H1 (cell line): ENCODE data around the gene CASZ1. TPM values are rescaled to one million over a fixed set of nuclear protein-coding genes. Genes with fewer than 3 reads are reported as not detected.

ENCODE experiments used
- CTCF ChIA-PET: fragments of 300-600 bp; sonication (Branson Sonifier 250); formaldehyde crosslinking; loops from one replicate; lab custom pipeline; 2021; ENCODE audit not compliant: partially characterized antibody; lab: Charles Lee
- POLR2A ChIA-PET: fragments of 300-600 bp; sonication (Branson Sonifier 250); formaldehyde crosslinking; loops from one replicate; lab custom pipeline; 2021; ENCODE audit warnings: inconsistent platforms; ENCODE audit not compliant: partially characterized antibody; lab: Charles Lee
- DNase-seq, 2 experiments: peaks; one replicate each; pipeline versions ENCODE4 v3.0.0 to v3.0.0-alpha.2; 2010 to 2022; ENCODE audit warnings: low spot score in 2 of 2, low read depth in 1 of 2, mixed read lengths in 1 of 2
- FAIRE-seq: peaks from 2 replicates; lab custom pipeline; 2011; peaks lifted over from hg19 to GRCh38; lab: Jason Lieb, UNC
- H2AFZ ChIP-seq: 2 replicates; pipeline ENCODE4 v1.8.1; 2012; ENCODE audit warnings: low read length, inconsistent platforms
- H2AK5ac ChIP-seq: 2 replicates; pipeline ENCODE4 v1.6.1; 2013; ENCODE audit warnings: low read depth, low read length
- H2BK120ac ChIP-seq: replicated peaks from 2 replicates; pipeline ENCODE3; 2013; ENCODE audit warnings: low read depth, low read length, inconsistent platforms
- H2BK12ac ChIP-seq: 2 replicates; pipeline ENCODE4 v1.6.1; 2013; ENCODE audit warnings: low read depth, low read length
- H2BK15ac ChIP-seq: 2 replicates; pipeline ENCODE4 v1.6.1; 2013; ENCODE audit warnings: low read length
- H2BK20ac ChIP-seq: 2 replicates; pipeline ENCODE4 v1.6.1; 2013; ENCODE audit warnings: low read length
- H2BK5ac ChIP-seq: 2 replicates; pipeline ENCODE4 v1.6.1; 2013; ENCODE audit warnings: low read depth, low read length
- H3K14ac ChIP-seq: 2 replicates; pipeline ENCODE4 v1.6.1; 2013; ENCODE audit warnings: inconsistent platforms; ENCODE audit not compliant: insufficient read length
- H3K18ac ChIP-seq: 2 replicates; pipeline ENCODE4 v1.6.1; 2013; ENCODE audit warnings: low read length; ENCODE audit errors: extremely low read depth
- H3K23ac ChIP-seq: 2 replicates; pipeline ENCODE4 v1.6.1; 2013; ENCODE audit warnings: inconsistent platforms; ENCODE audit not compliant: insufficient read length
- H3K23me2 ChIP-seq: 2 replicates; pipeline ENCODE4 v1.6.1; 2013; ENCODE audit warnings: low read depth, low read length
- H3K27ac ChIP-seq: 2 replicates; pipeline ENCODE4 v1.6.1; 2011; ENCODE audit warnings: low read depth, low read length, inconsistent platforms
- H3K27me3 ChIP-seq, 4 experiments: replicated peaks in 1 of 4; 1 replicate in 1 of 4; 2 replicates in 3 of 4; pipeline versions ENCODE4 v1.6.1 to v1.8.1; 2011 to 2013; ENCODE audit warnings: low read length in 3 of 4, mild to moderate bottlenecking in 3 of 4, inconsistent platforms in 2 of 4, mixed read lengths in 2 of 4, moderate library complexity in 1 of 4; ENCODE audit not compliant: control insufficient read depth in 3 of 4, insufficient read depth in 3 of 4; ENCODE audit errors: extremely low read depth in 1 of 4
- H3K36me3 ChIP-seq, 4 experiments: 2 replicates each; pipeline versions ENCODE4 v1.6.1 to v1.8.1; 2011 to 2013; ENCODE audit warnings: mild to moderate bottlenecking in 4 of 4, low read length in 3 of 4, moderate library complexity in 2 of 4, control low read depth in 1 of 4, inconsistent platforms in 1 of 4; ENCODE audit not compliant: insufficient read depth in 4 of 4, control insufficient read depth in 2 of 4
- H3K4ac ChIP-seq: replicated peaks from 2 replicates; pipeline ENCODE3; 2013; ENCODE audit warnings: low read length, low read depth, mixed read lengths, inconsistent platforms; ENCODE audit not compliant: insufficient read length
- H3K4me1 ChIP-seq, 4 experiments: replicated peaks in 1 of 4; 1 replicate in 1 of 4; 2 replicates in 3 of 4; pipeline versions ENCODE4 v1.6.1 to v1.8.1; 2011 to 2013; ENCODE audit warnings: low read length in 3 of 4, inconsistent platforms in 2 of 4, mixed read lengths in 1 of 4; ENCODE audit not compliant: insufficient read depth in 4 of 4, control insufficient read depth in 3 of 4
- H3K4me2 ChIP-seq, 2 experiments: 2 replicates each; pipeline versions ENCODE4 v1.6.1 to v1.8.1; 2011 to 2013; ENCODE audit warnings: low read depth in 2 of 2, low read length in 2 of 2, control low read depth in 1 of 2, inconsistent platforms in 1 of 2, mild to moderate bottlenecking in 1 of 2; ENCODE audit not compliant: insufficient read depth in 1 of 2
- H3K4me3 ChIP-seq, 4 experiments: fragments of 200-600, 300-600 bp in 1 of 4; sonication (generic), shearing (Covaris generic), sonication (Bioruptor Twin) in 1 of 4; 2 replicates each; pipeline versions ENCODE4 v1.5.1 to v1.8.1; 2011 to 2016; ENCODE audit warnings: low read length in 4 of 4, low read depth in 3 of 4, control low read depth in 2 of 4, inconsistent platforms in 2 of 4, mild to moderate bottlenecking in 2 of 4, mixed read lengths in 1 of 4, moderate library complexity in 1 of 4; ENCODE audit not compliant: insufficient read depth in 2 of 4; ENCODE audit errors: extremely low read depth in 1 of 4
- H3K56ac ChIP-seq: replicated peaks from 2 replicates; pipeline ENCODE3; 2013; ENCODE audit warnings: low read depth, mild to moderate bottlenecking, mixed read lengths, low read length, inconsistent platforms; ENCODE audit not compliant: insufficient read length
- H3K79me1 ChIP-seq: 2 replicates; pipeline ENCODE4 v1.6.1; 2013; ENCODE audit warnings: low read depth, low read length, control low read depth
- H3K79me2 ChIP-seq, 2 experiments: 2 replicates each; pipeline versions ENCODE4 v1.6.1 to v1.8.1; 2012 to 2013; ENCODE audit warnings: low read length in 2 of 2, mild to moderate bottlenecking in 2 of 2, inconsistent platforms in 1 of 2; ENCODE audit not compliant: insufficient read depth in 2 of 2, control insufficient read depth in 1 of 2
- H3K9ac ChIP-seq, 4 experiments: replicated peaks in 1 of 4; 1 replicate in 1 of 4; 2 replicates in 3 of 4; pipeline versions ENCODE4 v1.6.1 to v1.8.1; 2011 to 2013; ENCODE audit warnings: low read depth in 3 of 4, low read length in 3 of 4, control low read depth in 2 of 4, mild to moderate bottlenecking in 2 of 4, moderate library complexity in 2 of 4, inconsistent platforms in 1 of 4; ENCODE audit errors: extremely low read depth in 1 of 4
- H3K9me3 ChIP-seq, 2 experiments: 2 replicates each; pipeline versions ENCODE4 v1.6.1 to v1.8.1; 2012 to 2013; ENCODE audit warnings: mild to moderate bottlenecking in 2 of 2, moderate library complexity in 2 of 2, control low read depth in 1 of 2, inconsistent platforms in 1 of 2, low read depth in 1 of 2, low read length in 1 of 2, mixed read lengths in 1 of 2; ENCODE audit not compliant: insufficient read depth in 2 of 2
- H4K20me1 ChIP-seq, 2 experiments: replicated peaks in 1 of 2; 2 replicates each; pipeline versions ENCODE3 to v1.8.1; 2011 to 2013; ENCODE audit warnings: inconsistent platforms in 2 of 2, low read length in 2 of 2, mild to moderate bottlenecking in 1 of 2; ENCODE audit not compliant: insufficient read depth in 2 of 2, control insufficient read depth in 1 of 2
- H4K5ac ChIP-seq: 2 replicates; pipeline ENCODE4 v1.6.1; 2013; ENCODE audit warnings: low read length, low read depth, mixed read lengths, inconsistent platforms; ENCODE audit not compliant: insufficient read length
- H4K8ac ChIP-seq: 2 replicates; pipeline ENCODE4 v1.8.0; 2013; ENCODE audit warnings: mild to moderate bottlenecking, moderate library complexity, low read length, inconsistent platforms; ENCODE audit not compliant: insufficient read depth; ENCODE audit errors: extremely low read depth
- H4K91ac ChIP-seq: replicated peaks from 2 replicates; pipeline ENCODE3; 2013; ENCODE audit warnings: low read length, mixed read lengths, inconsistent platforms; ENCODE audit not compliant: insufficient read length
- CHD1 ChIP-seq: IDR thresholded peaks from 2 replicates; pipeline ENCODE4 v1.6.1; 2012; ENCODE audit warnings: low read depth, low read length, improper control_type of control experiment
- CTBP2 ChIP-seq: IDR thresholded peaks from 2 replicates; pipeline ENCODE4 v1.7.0; 2011; ENCODE audit warnings: borderline replicate concordance, mild to moderate bottlenecking, moderate library complexity, mixed read lengths, low read length; ENCODE audit not compliant: insufficient read depth, insufficient read length
- EZH2 ChIP-seq: fragments of 200-600 bp; sonication (generic); IDR thresholded peaks from 2 replicates; pipeline ENCODE4 v1.7.1; 2012; ENCODE audit warnings: low read depth, mild to moderate bottlenecking, moderate library complexity, low read length, inconsistent platforms; ENCODE audit not compliant: severe bottlenecking
- RNF2 ChIP-seq: fragments of 200-900, 300-1000 bp; sonication (generic); IDR thresholded peaks from 2 replicates; pipeline ENCODE4 v1.7.1; 2016; ENCODE audit warnings: borderline replicate concordance, low read depth, mild to moderate bottlenecking, antibody characterized with exemption, low read length; ENCODE audit not compliant: poor library complexity, severe bottlenecking; ENCODE audit errors: missing control alignments
- SIX5 ChIP-seq: IDR thresholded peaks from 2 replicates; pipeline ENCODE4 v1.6.1; 2011; ENCODE audit warnings: mild to moderate bottlenecking, low read depth, low read length
- SP1 ChIP-seq: IDR thresholded peaks from 2 replicates; pipeline ENCODE4 v1.6.1; 2011; ENCODE audit warnings: low read depth, low read length
- TBP ChIP-seq: IDR thresholded peaks from 2 replicates; pipeline ENCODE4 v1.6.1; 2011; ENCODE audit warnings: low read depth, low read length, improper control_type of control experiment
- WGBS, 2 experiments: shearing (Covaris generic) in 1 of 2; methylation state at CpG; one replicate each; pipeline versions ENCODE4 v1.1.6 to v1.1.7; 2013 to 2015; ENCODE audit warnings: low lambda C conversion rate in 2 of 2, mixed read lengths in 2 of 2, inconsistent platforms in 1 of 2, low coverage in 1 of 2, missing lambda C conversion rate in 1 of 2; ENCODE audit not compliant: insufficient replicate concordance in 2 of 2, insufficient coverage in 1 of 2, insufficient read length in 1 of 2; ENCODE audit errors: extremely low coverage in 1 of 2, missing lambda C conversion rate in 1 of 2; 5-methylcytosine and 5-hydroxymethylcytosine counted together
- polyA plus RNA-seq, 7 experiments: library from polyadenylated mRNA; depleted of rRNA in 3 of 7; stranded (reverse) in 5 of 7; unstranded in 2 of 7; fragments of >200 nt in 5 of 7; fragments of 200-250 nt in 2 of 7; gene quantifications; 1 replicate in 5 of 7; 2 replicates in 1 of 7; 4 replicates in 1 of 7; pipeline versions ENCODE4 v1.2.1 to v1.2.3, GENCODE V29; 2011 to 2013; ENCODE audit warnings: missing spikeins in 2 of 7, mixed read lengths in 2 of 7
- total RNA-seq: library from RNA; stranded (reverse); fragmentation: NEBNext Ultra II Directional; extraction: Animal tissue kit (Norgen Biotek cat#: 25700); gene quantifications from 2 replicates; pipeline ENCODE4 v1.2.1, GENCODE V29; 2021

Gene CASZ1
- total and polyA plus RNA-seq, 2 of the 8 experiments (the other 6 are each of a cell fraction or from before 2014, with no cell fraction given): 4.4 to 7.7 TPM

- Histone ChIP-seq H3K56ac (no peak overlapping the region), H2BK12ac (no peak overlapping the region; the same call in 1 of the 2 replicates), H2AFZ (no peak overlapping the region), H3K27ac (no peak overlapping the region), H4K91ac (peak overlapping the region; percentile 81), H3K27me3 (peaks cover 0 to 20% (median 15%) of the 10 kb centered on the region in 4 experiments; a peak in 3 of 7 replicates), H4K8ac (peak overlapping the region; percentile 38; the same call in 1 of the 2 replicates), H2BK5ac (no peak overlapping the region), H2BK15ac (peak overlapping the region; percentile 40; the same call in 1 of the 2 replicates), H3K79me1 (no peaks in the 10 kb centered on the region), H3K4ac (peak overlapping the region; percentile 93), H3K23ac (no peak overlapping the region), H3K23me2 (no peaks in the 10 kb centered on the region; the same call in 1 of the 2 replicates), H3K79me2 (no peaks in the 10 kb centered on the region), H3K4me1 (peaks cover 0 to 25% (median 14%) of the 10 kb centered on the region in 4 experiments; a peak in 6 of 7 replicates), H3K14ac (no peak overlapping the region), H4K20me1 (peaks cover 0 to 8% of the 10 kb centered on the region in 2 experiments), H2BK20ac (no peak overlapping the region), H3K4me3 (no peak overlapping the region), H3K9ac (no peak overlapping the region), H3K9me3 (no peaks in the 10 kb centered on the region), H2BK120ac (no peak overlapping the region), H3K36me3 (no peaks in the 10 kb centered on the region; a peak in 1 of 8 replicates), H3K18ac (no peak overlapping the region; the same call in 1 of the 2 replicates), H4K5ac (no peak overlapping the region), H3K4me2 (no peak overlapping the region), H2AK5ac (no peak overlapping the region)
- DNase-seq: no peak
- ChIA-PET CTCF (interaction anchor here (0.6 to 1.5 kb wide), 6 partner anchors 19 to 152 kb away, joined by 3 to 4 read pairs (median 3); no protein-coding TSS in a partner anchor), POLR2A (interaction anchor here (1.1 to 1.6 kb wide), 2 partner anchors 12 to 36 kb away, joined by 3 read pairs; no protein-coding TSS in a partner anchor)
- no peak for FAIRE-seq
- WGBS, 2 experiments: 91% methylated on average over 38 of the region's 38 CpGs; no CpG with 5 or more reads in 1 of the 2 experiments
- TF ChIP-seq SP1: no peak
- no peak for TF ChIP-seq RNF2
- no peak for TF ChIP-seq EZH2
- no peak for TF ChIP-seq CTBP2
- no peak for TF ChIP-seq SIX5
- TF ChIP-seq TBP: no peak
- TF ChIP-seq CHD1: no peak
Measured at GRCh38 chr1:10647414-10648170, 148.9 kb downstream of the CASZ1 start.
